Activated gamma-delta T cell treated with anti-CD3 and anti-CD28 coated beads, Interleukin-2, amount 50 U/mL, for 16 hours (primary cell): ENCODE data around the gene PRLR.

Experiments used
- DNase-seq: peaks from one replicate; pipeline ENCODE4 v3.0.0-alpha.2; 2020; ENCODE audit warnings: low read depth

PRLR gene

DNA sequence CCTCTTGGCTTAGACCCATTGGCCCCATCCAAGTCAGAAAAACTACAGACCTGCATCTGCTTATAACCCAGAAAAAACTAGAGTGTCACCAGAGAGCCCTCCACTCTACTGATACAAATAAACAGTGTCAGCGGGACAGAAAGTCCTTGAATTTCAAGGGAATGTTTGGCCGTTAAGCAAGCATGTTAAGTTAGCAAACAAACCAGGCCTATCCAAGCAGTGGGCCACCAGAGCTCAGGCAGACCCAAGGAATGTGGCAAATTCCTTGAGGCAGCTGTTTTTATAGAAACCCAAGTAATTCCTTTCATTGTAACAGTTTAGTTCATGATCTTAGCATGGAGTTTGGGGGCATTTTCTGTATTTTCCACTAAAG lies 70.9 kb downstream of the PRLR start:
- no peak for DNase-seq

DNA sequence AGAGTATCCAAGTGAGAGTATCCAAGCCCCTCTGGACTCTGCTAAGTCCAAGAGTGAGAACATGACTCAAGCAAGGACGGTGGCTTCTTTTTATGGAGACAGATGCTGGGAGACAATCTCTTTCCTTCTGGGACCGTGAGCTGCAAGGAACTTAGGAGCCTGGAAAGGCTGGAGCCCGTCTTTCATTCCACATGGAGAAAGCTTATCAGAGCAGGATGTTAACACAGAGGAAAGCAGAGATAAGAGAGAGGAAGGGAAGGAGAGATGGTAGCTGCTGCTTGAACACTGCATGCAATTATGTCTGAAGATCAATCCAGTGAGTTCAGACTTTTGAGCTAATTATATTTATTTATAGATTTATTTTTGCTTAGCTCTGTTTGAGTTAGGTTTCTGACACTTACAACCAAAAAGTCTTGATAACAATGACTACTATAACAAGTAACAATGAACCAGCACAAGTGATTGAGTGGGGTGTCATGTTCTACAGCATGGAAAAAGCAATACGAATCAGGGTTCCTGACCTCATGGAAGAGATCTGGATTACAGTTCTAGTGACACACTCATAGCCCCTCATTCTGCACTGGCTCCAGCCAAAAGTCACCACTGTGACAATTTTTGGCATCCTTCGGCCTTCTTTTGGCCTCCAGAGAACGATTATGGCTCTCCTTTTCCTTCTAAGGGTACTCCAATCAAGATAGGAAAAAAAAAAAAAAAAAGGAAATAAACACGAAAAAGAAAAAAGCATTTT lies 71.5 kb downstream of the PRLR start:
- no peak for DNase-seq

DNA sequence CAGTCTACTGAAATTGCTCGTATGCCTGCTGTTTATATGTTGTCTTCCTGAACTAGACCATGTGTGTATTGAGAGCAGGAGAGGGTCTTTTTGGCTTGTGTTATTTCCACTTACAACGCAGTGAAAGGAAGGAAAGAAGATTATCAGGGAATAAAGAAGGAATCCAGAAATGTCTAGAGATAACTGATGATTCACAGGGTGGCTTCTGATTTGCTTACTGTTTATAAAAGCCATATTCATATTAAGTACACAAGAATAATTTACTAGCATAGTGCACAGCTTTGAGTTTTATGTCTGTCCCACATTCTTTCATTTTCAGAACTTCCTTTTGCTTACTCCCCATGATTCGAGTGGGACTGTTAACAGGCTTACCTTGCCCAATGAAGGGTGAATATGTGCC lies 72.1 kb downstream of the PRLR start:
- no peak for DNase-seq

DNA sequence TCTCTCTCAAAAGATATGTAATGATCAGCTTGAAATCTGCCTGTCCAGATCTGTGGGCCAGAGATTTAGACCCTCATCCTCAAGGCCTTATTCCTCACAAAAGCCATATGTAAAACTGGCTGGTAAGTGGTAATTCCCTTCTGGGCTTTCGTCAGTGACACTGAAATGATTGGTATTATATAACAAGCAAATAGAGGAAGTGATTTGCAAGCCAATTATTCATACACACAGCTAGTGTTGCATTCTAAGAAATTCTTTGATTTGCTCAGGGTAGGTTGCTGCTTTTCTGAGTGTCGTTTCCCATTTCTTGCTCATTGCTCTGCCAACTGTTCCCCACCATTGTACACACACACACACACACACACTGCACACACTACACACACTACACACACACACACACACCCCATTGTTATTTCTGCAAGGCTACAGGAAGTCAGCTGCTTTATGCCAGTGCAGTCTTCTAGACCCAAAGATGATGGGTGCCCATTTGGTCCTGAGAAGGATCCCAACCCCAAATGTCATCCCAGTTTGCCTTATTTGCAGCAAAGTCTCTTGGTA lies 76.8 kb downstream of the PRLR start:
- DNase-seq, result no peak

DNA sequence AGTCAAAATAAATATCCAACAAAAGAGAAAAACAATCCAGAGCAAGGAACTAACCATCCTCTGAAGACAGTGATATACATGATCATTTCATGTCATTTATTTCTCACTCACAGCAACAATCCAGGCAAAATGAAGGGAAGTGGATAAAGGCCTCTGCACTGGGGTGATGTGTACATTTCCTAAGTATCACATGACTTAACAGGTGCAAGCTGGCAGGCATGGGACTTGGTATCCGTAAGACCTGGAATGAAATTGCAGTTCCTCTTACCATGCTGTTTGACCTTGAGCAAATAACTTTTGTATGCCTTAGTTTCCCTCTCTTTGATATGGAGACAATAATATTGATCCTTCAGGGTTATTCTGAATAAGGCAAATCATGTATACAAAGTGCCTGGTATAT lies 77.6 kb downstream of the PRLR start:
- DNase-seq, result no peak

DNA sequence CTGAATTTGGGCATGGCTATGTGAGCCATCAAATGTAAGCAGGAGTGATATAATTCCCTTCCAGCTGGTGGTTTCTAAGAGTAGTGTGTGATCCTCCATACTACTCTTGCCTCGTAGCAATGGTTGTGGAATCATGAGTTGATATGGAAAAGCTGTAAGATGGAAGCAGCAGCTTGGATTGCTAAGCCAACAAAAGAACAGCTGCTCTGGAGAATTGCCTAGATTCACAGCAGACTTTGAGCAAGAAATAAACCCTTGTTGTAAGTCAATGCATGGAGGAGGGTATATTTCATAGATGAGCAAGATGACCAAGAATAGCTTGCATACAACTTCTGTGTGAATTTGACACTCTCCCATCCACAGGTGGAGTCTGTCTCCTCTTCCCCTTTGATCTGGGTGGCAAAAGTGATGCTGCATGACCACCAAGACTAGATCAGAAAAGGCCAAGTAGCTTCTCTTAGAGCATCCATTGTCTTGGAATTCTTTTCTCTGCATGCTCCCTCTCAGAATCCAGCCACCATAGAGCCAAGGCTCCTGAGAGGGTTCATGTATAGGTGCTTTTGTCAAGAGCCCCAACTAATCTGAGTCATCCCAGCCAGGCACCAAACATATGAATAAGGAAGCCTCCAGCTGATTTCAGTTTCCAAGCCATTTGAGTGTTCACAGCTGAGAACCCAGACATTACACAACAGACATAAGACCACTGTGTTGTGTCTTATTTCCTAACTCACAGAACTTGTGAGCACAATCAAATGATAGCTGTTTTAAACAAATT lies 79.0 kb downstream of the PRLR start:
- no peak for DNase-seq

DNA sequence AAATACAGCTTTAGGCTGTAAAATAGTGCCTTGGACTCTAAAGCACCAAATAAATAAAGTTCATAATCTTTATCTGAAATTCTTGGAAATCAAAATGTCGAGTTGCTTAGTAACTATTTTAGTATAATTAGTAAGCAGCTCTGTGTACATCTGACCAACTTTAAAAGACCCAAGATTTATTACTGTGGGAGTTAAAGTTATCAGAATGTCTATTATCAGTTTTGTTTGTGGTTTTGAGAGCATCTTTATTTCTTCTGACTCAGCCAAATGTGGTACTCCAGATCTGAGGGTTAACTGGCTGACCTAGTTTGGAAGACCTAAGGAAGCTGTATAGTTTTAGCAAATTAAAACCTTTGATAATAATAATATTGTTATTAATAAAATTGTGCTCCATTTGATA lies 81.2 kb downstream of the PRLR start:
- no peak for DNase-seq

DNA sequence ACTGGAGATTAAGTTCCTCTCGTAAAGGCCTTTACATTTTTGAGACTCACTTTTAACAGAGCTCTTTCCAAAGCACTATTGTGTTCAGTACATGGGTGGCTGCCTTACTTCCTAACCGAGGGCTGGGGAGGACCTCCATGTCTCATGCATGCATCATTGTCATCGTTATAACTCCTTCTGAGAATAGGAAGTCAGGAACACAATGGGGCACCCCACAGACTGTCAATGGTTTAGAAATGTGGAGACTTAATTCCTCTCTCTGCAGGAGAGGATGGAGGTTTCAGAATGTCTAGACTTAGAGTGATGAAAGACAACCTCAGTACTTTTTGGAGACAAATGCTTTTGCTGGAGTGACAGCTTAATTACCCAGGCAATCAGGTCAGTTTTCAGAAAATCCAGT lies 83.9 kb downstream of the PRLR start:
- no peak for DNase-seq

DNA sequence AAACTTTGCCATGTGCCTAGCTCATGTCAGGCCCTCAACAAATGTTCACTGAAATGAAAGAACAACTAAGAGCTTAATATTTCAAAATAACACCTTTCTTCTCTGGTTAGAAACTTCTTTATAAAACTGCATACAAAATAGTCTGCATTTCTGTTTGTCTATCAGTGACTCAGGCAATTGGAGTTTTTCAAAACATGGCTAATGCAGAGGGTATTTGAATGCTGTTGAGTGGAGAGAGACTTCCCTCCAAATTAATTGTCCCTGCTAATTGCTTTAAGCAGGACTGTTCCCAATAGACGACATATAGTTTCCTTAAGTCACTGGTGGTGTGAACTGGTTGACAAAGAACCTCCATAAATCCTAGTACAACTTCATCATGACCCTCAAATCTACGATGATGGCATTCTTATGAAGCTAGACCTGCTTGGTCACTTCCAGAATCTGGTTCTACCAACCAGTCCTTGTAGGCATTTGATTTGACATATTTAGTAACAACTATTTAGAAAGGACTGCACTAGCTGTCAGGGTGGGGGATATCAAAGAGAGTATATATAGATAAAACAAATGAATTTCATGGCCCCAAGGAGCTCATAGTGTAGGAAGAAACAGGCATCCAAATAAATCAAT lies 84.5 kb downstream of the PRLR start:
- no peak for DNase-seq

DNA sequence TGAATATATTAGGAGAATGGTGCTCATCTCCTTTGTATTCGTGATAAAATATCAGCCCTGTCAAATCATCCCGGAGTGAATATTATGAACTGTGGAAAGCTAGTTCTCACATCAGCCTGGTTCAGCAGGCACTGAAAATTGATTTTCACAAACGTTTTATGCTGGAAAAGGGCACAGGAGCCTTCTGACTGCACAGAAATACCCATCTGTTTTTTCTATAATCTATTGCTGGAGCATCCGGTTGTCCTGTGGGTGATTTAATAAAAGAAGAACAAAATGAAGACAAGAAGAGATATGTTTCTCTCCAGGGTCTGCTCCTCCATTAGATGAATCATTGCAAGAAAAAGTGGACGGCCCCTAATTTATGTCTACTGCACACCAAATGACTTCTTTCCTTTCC lies 85.3 kb downstream of the PRLR start:
- DNase-seq, result no peak

DNA sequence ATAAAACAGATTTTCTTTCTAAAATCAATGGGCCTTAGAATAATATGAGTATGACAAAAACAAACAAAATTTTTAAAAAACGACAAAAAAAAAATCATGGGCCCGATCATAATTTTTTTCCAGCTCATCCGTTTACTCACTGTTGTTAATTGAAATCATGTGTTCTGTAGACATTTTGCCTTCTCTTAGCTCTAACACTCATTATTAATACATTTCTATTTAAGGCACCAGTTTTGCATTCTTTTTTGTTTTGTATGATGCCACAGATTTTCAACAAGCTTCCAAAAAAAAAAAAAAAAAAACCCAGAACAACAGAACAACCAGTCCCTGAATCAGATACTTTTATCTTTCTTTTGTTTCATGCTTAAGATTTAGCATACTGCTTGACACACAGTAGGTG lies 86.4 kb downstream of the PRLR start:
- DNase-seq, result no peak

DNA sequence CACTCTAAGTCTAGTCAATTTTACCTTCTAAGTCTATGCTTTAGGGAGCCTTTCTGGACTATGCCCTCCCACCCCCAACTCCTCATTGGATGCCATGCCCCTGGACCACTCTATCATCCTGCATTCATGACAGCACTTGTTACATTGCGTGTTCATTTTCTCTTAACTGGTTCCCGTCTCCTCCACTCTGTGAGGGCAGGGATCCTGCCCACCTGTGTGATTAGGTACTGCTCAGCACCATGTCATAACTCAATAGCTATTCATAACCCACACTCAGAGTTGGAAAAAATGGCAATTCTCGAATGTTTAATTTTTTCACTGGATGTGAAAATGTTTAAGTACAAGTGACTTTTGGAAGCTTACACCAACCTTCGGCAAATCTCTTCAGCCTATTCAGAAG lies 88.5 kb downstream of the PRLR start:
- DNase-seq, result no peak

DNA sequence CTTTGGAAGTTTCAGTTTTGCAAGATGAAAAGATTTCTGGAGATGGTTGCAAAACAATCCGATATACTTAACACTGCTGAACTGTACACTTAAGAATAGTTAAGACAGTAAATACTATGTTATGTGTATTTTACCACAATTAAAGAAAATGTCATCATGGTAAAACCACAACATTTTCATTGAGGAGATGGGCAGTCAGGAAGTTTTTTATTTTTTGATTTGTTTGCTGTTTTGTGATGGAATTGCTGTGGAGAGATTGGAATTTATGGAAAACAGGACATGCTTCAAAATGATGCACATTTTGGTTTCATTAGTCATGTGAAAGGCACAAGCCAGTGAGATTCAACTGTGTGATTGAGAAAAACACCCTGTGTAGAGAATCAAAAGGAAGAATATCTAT lies 92.1 kb downstream of the PRLR start:
- DNase-seq, result no peak

DNA sequence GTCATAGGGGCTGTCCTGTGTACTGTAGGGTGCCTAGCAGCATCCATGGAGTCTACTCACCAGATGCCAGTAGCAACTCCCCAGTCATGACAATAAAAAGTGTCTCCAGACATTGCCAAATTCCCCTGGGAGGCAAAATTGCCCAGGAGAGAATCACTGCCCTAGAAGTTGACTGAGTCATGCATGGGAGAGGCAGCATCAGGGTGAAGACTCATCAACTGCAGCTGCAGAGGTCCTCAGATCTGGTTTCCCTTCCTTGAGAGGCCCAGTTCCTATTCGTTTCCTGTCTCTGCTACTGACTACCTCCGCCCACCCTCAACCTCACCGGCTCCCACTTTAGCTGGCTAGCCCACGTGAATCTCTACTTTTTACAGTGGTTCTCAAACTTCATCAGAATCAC lies 93.9 kb downstream of the PRLR start:
- no peak for DNase-seq

DNA sequence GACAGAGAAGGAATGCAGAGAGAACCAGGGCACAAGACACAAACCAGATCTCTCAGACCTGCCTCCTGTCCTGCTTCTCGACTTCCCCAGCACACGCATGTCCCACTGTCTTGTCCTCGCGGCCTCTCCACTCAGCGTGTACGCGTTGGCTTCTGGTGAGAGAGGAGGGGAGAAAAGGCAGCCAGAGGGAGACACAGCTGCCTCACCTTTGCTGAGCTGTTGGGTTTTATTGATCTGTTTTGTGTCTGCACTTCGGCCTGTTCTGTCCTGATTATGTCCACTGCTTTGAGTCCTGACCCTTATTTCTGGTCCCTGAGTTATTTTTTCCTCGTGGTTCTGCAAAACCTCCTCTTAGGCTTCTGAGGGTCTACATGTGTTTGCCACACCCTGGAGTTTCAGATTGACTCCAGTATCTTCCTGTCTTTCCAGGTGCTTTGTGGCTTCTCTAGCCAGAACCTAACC lies 95.0 kb downstream of the PRLR start:
- no peak for DNase-seq

DNA sequence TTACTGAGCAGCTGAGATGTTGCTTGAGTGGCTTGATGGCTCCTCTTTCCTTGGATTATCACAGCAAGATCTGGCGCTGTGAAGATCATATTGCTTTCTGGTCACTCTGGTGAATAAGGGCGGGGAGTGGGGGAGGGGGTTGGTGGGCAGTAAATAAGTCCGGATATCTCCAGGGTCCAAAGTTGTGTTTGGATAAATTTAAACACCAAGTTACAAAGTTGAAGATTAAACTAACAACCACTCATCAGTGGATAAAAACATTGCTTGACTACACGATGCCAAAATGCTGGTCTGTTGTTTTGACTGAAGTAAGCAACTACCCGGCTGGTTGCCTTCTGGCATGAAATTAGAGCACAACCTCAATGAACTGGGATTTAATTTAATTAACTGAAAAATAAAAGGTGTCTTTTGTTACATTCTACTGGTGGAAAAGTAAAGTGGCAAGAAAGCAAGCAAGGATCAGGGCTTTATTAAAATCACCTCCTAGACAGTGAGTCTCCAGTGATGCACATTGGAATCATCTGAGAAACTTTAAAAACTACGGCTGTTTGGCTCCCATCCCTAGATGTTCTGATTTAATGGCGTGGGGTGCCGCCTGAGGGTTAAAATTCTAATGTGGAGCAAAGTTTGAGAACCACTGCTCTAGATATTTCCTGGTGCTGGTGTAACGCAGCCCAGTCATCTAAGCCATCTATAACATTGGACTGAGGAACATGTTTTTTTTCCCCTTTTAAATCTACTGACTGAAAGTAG lies 95.8 kb downstream of the PRLR start:
- DNase-seq, result no peak

DNA sequence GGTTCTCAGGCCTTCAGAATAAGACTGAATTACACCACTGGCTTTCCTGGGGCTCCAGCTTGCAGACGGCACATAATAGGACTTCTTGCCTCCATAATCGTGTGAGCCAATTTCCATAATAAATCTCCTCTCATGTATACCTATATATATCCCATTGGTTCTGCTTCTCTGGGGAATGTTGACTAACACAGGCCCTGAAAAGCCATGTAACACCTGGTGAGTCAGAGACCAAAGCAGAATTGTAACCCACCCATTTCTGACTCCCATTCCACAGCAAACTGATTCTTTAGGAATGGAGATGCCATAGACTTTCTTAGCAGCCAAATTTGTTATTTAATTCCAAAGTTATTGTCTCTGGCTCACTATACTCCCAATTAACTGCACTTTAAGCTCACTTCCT lies 97.1 kb downstream of the PRLR start:
- no peak for DNase-seq

DNA sequence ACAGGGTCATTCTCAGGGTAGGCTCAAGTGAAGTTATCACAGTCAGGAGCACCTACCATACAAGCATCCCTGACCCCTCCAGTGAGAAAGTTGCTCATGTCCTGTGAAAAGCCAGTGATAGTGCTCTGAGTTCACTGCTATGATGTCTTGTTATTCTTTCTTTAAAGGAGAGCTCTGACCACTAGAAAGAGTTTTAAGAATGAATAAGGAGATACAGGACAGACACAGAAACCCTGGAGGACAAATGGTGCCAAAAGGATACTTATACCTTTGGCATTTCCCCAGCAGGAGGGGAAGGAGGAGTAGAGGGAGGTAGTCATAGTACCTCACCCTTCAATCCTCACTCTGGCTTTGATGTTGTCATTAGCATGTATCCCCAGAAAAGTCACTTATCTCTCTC lies 98.6 kb downstream of the PRLR start:
- DNase-seq, result no peak

DNA sequence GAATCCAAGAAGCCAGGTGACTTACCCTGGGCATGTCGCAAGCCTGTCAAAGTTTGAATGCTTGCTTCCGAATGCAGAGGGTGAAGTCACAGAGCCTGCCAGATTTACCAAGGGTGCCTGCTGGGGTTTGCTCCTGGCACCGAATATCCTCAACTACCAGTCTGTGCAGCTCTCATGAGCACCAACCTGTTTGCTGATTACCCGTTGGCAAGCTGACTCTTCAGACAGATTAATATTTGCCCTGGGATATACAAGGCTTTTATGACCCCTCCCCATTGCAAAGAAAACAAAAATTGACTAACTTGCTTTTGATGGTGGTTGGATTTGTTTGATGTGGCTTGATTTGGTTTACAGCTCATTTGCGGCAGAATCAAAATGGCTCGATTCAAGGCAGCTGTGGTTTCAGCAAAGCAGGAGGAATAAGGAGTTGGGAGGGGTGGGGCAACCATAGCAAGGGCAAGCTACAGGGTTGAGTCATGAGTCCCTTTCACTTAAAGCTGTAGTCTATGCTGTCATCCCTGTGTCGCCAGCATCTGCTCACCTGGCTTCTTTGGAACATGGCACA lies 100.3 kb downstream of the PRLR start:
- DNase-seq, result no peak

DNA sequence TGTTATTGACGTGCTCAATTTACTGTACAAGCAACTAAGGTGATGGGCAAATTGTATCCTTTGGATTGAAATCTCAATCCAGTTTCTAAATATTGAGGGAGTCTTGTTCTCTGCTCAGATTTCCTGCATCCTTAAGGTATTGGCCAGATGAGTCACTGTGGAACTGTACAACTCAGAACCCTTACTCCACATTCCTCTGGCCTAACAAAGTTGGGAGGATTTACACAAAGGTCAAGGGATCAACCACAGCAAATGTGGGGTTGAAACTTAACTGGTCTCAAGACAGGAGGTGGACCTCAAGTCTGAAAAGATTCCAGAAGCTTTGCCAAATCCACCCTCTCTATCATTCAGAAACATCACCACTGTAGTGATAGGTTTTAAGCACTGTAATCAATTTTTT lies 101.0 kb downstream of the PRLR start:
- no peak for DNase-seq

DNA sequence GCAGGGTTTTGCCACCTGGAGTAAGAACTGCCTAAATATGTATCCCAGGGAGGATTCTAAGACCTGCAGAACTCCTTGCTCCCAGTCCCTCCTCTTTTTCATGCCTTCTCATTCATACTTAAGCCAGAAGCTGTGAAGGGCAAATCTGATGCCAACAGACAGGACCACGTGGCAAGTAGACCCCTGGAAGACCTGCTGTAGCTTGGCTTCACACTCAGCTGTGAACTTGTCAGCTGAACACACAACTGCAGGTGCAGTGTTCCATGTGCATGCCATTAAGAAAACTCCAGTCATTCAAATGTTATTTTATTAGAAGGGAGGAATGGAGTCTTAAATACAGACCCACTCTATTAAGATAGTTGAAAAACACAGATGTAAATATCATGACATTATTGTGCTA lies 103.3 kb downstream of the PRLR start:
- DNase-seq, result no peak

DNA sequence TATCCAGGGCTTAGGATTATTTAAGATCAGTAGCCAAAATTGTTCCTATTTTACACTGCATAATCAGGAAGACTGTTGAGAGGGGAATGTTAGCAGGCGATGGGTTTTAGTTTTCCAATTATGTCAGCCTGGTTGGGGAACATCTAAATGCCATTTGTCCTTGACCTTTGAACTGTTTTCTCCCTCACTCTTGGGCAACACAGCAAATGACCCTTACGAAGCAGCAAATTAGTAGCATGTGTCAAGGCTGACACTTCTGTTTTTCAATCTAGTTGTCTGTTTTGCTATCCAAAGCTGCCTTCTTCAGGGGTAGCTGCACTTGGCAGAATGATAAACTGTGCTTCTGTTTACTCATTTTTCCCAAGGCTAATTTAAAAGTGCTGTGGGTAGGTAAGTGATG lies 104.5 kb downstream of the PRLR start:
- DNase-seq, result no peak
